A549 treated with dexamethasone at 1 μM for 4 hours (cell line): ENCODE measurements around the gene CLEC2D. TPM values are rescaled to one million over a fixed set of nuclear protein-coding genes. Genes with fewer than 3 reads are reported as not detected.

Experiments
- total RNA-seq: library from RNA; stranded (reverse); fragments of 200-300 nt; extraction: Qiagen RNA extraction; gene quantifications from 5 replicates; pipeline ENCODE4 v1.2.3, GENCODE V29; 2022

CLEC2D gene, protein sequence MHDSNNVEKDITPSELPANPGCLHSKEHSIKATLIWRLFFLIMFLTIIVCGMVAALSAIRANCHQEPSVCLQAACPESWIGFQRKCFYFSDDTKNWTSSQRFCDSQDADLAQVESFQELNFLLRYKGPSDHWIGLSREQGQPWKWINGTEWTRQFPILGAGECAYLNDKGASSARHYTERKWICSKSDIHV
- 0.32 to 0.97 TPM (median 0.50 TPM) in 5 replicates for total RNA-seq

DNA sequence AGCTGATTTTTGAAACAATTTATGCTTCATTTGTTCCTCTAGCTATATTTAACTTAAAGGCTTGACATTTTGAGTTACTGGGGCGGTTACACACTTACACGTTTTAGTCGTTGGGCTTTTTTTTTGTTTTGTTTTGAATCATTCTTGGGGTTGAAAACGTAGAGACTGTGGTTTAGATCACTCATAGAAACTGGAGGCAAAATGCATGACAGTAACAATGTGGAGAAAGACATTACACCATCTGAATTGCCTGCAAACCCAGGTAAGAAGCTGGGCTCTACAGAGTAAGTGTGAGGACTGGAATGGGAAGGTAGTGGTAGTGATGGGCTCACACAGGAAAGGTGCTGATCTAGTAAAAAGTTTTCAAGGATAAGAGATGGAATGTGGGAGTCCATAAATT is at the start of gene CLEC2D:
CLEC2D (plus strand) TSS at position 180 of the 400 bp plus-strand sequence; CDS start at position 202, 22 bp downstream.

DNA sequence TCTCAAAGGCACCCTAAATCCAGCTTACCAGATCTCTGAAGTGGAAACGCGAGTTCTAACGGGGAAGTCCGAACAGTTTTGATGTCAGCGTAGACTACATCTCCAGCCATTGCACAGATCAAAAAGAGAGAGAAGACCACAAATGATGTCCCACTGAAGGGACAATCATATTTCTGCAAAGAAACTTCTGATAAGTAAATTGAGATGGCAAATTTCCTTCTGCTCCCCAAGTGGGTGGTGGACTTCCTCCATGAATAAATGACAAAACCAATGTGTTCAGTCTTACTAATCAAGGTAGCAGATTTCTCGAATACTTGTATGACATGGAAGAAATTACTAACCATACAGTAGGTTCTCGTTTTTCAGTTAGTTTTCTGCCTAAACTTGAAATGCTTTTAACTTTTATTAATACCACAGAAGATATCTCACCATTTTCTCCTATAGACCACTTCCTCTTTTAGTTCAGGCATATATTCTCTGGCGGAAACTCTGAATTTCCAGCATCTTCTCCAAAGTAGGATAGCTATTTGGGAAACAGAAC is 63.5 kb downstream of the CLEC2D start, which contains the start of gene CLECL1:
CLECL1 (minus strand) TSS at position 177 of the 541 bp plus-strand sequence.

Other genes with a start within 250 kb of the CLEC2D start
- not detected in 5 replicates for gene KLRB1, start 61.8 kb upstream of the CLEC2D start, total RNA-seq
- not detected in 5 replicates for gene CLECL1, start 63.4 kb downstream of the CLEC2D start, total RNA-seq
- gene CD69, start 91.2 kb downstream of the CLEC2D start, total RNA-seq, result not detected in 5 replicates
- gene KLRF1, start 157.8 kb downstream of the CLEC2D start, total RNA-seq, result not detected in 5 replicates
- gene CLEC2B, start 199.6 kb downstream of the CLEC2D start, total RNA-seq, result 0.94 to 1.7 TPM (median 1.1 TPM) in 5 replicates
- not detected in 5 replicates for gene KLRF2, start 211.8 kb downstream of the CLEC2D start, total RNA-seq